HG02763 (cell line): ENCODE measurements around the gene PDE2A.

Experiments
- ATAC-seq: cut with Tn5 transposase; IDR thresholded peaks from one replicate; pipeline ENCODE4 v1.9.1; 2021; ENCODE audit warnings: mild to moderate bottlenecking, moderate library complexity; ENCODE audit not compliant: unreplicated experiment

The PDE2A gene

DNA sequence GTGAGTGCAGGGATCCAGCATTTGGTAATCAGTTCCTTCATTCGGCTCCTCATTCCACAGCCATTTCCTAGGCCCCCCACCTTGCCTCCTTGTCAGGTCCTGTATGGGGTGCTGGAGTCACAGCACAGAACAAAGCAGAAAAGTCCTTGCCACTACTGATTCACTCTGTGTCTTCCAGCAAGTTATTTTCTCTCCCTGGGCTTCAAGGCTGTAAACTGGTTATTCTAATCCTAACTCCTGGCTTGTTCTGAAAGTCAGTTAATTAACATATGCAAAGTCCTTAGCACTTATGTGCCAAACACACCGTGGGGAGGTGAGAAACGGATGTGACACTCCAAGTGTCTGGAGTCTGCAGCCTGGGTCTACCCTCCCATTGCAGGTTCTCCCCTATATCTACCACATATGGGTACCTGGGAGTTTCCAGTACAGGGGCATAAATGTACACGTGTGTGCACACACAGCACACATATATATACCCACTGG lies 30.6 kb upstream of the PDE2A start:
- ATAC-seq = no peak

GRCh38 chr11:72704028-72704782 lies 30.0 kb upstream of the PDE2A start:
- ATAC-seq = no peak

DNA sequence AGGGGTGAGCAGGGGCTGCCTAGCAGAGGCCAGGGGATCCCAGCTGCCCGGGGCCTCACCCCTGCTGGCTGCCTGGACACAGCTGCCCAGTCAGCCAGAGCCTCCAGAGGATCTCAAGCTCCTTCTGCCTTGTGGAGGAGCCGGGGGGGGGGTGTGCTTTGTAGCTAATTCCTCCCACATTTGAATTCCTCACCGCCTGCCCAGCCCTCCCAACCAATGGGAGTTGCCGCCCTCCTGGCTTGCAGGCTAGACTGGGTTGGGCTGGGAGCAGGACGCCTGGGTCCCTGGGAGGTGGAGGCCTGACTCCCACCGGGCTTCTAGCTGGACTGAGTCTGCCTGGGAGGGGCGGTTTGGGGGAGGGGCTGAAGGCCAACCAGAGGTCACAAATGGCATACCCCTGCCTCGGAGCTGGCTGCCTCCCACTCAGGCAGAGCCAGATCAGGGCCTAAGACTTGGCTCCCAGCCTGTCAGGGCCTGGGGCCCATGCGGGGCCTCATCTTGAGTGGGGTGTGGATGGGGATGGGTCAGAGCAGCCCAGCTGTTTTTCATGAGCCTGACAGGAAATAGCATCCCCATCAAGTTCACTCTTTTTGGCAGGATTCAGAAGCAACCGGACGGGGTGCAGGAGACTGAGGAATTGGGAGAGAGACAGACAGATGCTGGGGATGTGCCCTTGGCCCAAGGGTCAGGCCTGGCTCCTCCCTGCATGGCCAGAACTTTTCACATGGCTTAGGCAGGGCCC lies 29.2 kb upstream of the PDE2A start:
- no peak for ATAC-seq

DNA sequence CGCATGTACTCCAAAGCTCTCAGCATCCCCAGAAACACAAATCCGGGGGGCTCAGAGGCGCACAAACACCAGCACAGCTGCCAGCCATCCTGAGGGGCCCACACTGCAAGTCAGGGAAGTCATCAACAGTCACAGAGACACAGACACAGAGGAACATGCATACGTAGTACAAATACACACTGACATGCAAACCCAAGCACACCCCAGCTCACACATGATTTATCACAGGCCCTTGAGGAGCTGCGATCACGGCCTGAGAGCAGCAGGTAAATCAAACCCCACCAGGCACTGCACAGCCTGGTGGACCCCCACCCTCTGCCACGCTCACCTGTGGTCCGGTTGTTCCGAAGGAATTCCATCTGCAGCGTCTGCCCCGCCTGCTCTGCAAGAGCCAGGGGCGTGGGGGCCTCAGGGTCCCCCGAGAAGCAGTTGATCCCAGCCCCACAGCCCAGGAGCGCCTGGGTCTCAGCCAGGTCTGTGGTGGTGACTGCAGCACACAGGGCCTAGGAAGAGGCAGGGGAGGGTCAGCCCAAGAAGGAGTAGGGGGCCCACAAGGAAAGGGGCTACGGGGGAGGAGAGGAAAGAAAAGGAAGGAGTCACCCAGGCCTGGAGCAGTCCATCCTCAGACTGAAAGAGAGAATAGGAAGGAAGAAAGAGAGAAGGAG lies 28.5 kb upstream of the PDE2A start:
- no peak for ATAC-seq

GRCh38 chr11:72702096-72702495 lies 27.9 kb upstream of the PDE2A start:
- no peak for ATAC-seq

DNA sequence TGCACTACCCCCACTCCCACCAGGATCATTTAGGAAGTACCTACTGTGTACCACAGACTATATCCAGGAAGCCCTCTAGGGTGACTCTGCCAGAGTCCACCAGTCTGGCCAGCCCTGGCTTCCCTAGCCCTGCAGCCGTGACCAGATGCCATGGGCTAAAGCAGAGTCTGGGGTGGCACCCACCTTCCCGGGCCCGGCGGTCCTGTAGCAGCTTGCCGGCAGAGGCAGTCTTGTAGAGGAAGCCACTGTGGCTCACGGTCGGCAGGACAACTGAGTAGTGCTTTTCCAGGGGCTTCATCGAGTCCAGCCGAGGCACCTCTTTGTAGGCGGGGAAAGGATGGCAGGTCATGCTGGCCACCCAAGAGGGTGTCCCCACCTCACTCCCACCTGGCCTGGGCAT lies 27.2 kb upstream of the PDE2A start:
- no peak for ATAC-seq

DNA sequence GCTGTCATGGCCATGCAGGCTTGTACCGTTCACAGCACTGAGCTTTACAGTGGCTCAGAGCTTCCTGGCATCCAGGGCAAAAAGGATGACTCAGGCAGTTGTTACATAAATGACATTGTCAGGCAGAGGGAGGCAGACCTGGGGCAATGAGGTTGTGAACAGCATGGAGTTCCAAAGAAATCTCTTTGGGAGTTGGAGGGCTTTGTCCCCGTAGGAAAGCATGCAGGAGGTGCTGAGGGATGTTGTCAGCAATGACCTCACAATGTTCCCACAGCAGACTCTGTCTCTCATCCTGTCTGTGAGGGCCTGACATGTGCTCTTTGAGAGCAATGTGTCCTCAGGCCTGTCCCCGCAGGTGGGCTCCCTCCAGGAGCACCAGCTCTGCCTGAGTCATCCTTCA lies 25.9 kb upstream of the PDE2A start:
- ATAC-seq = no peak

GRCh38 chr11:72697814-72698213 lies 23.6 kb upstream of the PDE2A start:
- ATAC-seq = no peak

- ATAC-seq = no peak
Measured at GRCh38 chr11:72696866-72697700, 22.9 kb upstream of the PDE2A start.

- no peak for ATAC-seq
Measured at GRCh38 chr11:72695354-72695753, 21.1 kb upstream of the PDE2A start.

GRCh38 chr11:72693271-72693968 lies 19.2 kb upstream of the PDE2A start:
- ATAC-seq = no peak

- ATAC-seq = no peak
Measured at GRCh38 chr11:72692498-72693237, 18.4 kb upstream of the PDE2A start.

DNA sequence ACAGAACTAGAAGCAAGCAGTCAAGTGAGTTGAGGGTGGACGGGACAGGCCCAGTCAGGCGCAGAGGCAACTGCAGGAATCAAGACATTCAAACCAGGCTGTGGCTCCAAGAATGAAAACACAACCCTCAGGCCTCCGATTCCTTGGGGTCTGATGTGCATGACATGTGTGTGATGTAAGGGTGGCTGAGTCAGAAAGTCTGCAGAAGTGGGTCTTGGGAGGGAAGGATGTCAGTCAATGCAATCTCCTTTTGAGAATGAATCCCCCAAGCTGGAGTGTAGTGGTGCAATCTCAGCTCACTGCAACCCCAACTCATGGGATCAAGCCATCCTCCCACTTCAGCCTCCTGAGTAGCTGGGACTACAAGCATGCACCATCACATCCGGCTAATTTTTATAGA lies 15.9 kb upstream of the PDE2A start:
- no peak for ATAC-seq

GRCh38 chr11:72688929-72689328 lies 14.7 kb upstream of the PDE2A start:
- ATAC-seq = no peak

GRCh38 chr11:72688486-72688885 lies 14.3 kb upstream of the PDE2A start:
- no peak for ATAC-seq

DNA sequence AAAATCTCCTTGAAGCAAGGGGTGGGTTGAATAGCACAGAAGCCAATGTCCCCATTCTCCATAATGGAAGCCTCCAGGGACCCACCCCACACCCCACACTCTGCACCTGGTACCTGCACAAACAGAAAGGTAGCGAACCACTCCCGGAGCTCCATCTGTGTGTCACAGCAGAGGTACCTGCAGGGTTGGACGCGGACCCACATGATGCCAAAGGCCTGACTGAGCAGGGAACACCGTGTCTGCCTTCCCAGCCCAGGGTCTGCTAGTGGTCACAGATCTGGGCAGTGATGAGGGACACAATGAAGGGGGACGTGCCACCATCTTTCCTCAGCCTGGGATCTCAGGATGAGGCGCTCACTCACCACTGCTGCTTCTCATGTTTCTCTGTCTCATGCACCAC lies 13.1 kb upstream of the PDE2A start:
- ATAC-seq = no peak

DNA sequence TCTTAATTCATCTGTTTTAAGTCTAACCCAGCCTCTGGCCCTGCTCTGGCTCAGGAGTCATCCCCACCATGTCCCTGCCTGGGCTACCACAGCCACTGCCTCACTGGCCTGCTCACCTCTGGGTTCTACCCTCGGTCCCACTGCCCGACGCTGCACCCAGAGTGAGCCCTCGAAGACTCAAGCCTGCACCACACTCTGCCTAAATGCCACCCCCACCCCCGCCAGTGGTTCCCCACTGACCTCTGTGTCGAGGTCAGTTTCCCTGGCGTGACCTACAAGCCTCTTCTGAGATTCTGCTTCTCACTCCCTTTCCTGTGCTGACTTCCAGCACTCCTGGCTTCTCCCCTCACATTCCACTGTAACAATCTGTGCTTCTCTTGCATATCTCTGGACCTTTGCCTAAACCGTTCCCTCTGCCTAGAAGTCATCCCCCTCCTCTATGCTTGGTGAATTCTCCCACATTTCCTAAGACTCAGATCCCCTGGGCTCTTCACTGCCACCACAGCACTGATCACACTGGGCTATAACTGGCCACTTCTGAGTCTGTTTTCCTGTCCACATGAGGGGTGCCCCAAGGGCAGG lies 12.5 kb upstream of the PDE2A start:
- no peak for ATAC-seq

DNA sequence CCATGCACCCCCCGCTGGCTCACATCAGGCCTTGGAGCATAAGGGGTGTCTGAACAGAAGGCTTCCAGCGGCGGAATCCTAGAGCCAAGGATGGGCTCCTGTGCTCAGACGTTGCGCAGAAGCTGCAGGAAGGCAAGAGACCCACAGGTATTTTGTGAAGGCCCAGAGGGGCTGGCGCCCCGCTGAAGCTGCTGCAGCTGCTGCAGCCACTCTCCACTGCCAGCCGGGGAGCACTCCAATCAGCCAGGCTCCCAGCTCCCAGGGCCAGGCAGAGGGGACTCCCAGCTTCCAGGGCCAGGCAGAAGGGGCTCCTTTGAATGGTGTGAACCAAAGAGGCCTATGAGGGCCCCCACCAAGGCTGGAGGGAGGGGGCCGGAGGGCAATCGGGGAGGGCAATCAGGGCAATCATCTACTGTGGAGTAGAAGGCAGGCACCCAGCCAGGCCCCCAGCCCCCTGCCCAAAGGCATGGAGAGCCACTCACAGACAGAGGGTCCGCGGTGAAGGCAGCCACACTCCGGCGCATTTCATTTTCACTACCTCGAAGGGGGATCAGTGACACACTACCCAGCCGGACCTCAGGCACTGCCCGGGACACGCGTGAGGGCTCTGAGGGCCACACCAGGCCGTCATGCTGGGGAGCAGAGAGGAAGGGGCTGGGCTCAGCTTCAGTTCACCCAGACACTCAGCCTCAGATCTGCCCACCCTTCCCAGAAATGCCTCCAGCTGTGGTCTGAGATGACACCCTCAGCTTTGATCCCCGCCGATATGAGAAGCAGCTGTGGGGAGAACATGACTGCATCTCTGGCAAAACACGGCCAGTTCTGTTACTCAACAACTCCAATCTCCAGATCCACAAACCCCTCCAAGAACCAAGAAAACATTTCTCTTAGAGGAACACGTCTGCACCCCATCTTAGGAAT lies 11.6 kb upstream of the PDE2A start:
- no peak for ATAC-seq
